GM23248 (cell line): ENCODE results near the gene HOXB6.

Experiments used
- EZH2 ChIP-seq: fragments of 200-600 bp; sonication (generic); IDR thresholded peaks from 2 replicates; pipeline ENCODE4 v1.6.1; 2018; ENCODE audit warnings: antibody characterized with exemption, mild to moderate bottlenecking; ENCODE audit not compliant: insufficient read depth, poor library complexity, severe bottlenecking
- EZH2phosphoT487 ChIP-seq: fragments of 200-600 bp; sonication (generic); IDR thresholded peaks from 2 replicates; pipeline ENCODE4 v1.6.1; 2018; ENCODE audit warnings: antibody characterized with exemption, moderate library complexity, mild to moderate bottlenecking, low read depth; ENCODE audit not compliant: insufficient read depth

DNA sequence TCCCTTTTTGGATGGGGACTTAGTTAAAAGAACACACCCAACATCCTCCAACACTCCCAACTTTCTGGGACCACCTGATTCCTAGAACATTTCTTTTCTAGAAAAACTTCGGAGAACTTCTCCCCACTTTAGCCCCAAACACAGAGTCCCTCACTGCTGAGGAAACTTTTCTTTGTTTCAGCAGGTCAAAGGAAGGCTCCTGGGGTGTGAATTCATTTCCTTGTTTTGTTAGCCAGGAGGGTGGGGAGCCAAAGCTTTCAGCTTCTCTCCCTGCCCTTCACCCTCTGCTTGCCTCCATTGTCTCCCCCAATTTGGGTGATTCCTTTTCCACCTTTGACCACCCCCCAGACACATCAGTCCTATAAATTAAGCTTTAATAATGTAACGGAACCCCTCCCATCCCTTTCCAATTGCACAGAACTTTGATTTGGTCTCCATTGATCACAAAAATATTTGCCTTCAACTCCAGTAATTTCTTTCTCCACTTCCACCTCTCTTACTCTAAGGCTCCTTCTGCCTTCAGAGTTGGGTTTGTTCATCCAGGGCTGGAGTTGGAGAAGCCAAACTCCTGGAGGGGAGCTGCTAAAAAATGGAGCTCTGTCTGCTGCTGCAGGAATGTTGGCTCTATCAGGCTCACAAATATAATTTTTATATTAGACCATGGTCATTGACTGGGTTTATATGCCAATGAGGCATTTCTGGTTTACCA, 37.0 kb downstream of the HOXB6 start:
- TF ChIP-seq EZH2 (no peak), EZH2phosphoT487 (no peak)
